Measurements from ENCODE around the gene SAP130.

The SAP130 gene

GRCh38 chr2:128069769-128070168 is 41.9 kb upstream of the SAP130 start:
- no peak overlapping the region for H2AFZ ChIP-seq (ENCODE audit: low read length)
- no peak overlapping the region for H3K4me3 ChIP-seq (ENCODE audit: low read length, poor library complexity, severe bottlenecking)
- H3K79me2 ChIP-seq (ENCODE audit: insufficient read depth, low read length): no peaks in the 10 kb centered on the region
- TF ChIP-seq EZH2phosphoT487 (IDR thresholded peaks at IDR 0.05; ENCODE audit: borderline replicate concordance) (no peak), CTCF (conservative IDR thresholded peaks at IDR 0.05; ENCODE audit: low read length) (no peak)
- H3K27me3 ChIP-seq (ENCODE audit: insufficient read depth, low read length, poor library complexity, severe bottlenecking): no peaks in the 10 kb centered on the region
- no peak overlapping the region for H3K9ac ChIP-seq (ENCODE audit: low read depth, low read length, poor library complexity, severe bottlenecking)
- no peaks in the 10 kb centered on the region for H3K36me3 ChIP-seq (ENCODE audit: insufficient read depth, low read length)
- H4K20me1 ChIP-seq (ENCODE audit: insufficient read depth, low read length, poor library complexity, severe bottlenecking): no peaks in the 10 kb centered on the region
- no peaks in the 10 kb centered on the region for H3K9me3 ChIP-seq (ENCODE audit: insufficient read depth, low read depth, low read length)
- H3K4me1 ChIP-seq (ENCODE audit: insufficient read depth, low read length, poor library complexity, severe bottlenecking): no peaks in the 10 kb centered on the region
- H3K9me2 ChIP-seq (replicated peaks; ENCODE audit: low read depth, low read length): no peaks in the 10 kb centered on the region
- H3F3A ChIP-seq (ENCODE audit: low read depth): no peaks in the 10 kb centered on the region
- no peak overlapping the region for H3K4me2 ChIP-seq (ENCODE audit: low read depth, low read length, poor library complexity, severe bottlenecking)

GRCh38 chr2:128064353-128064752 is 36.5 kb upstream of the SAP130 start:
- H3K9me2 ChIP-seq (replicated peaks; ENCODE audit: low read depth, low read length): no peaks in the 10 kb centered on the region
- no peaks in the 10 kb centered on the region for H4K20me1 ChIP-seq (ENCODE audit: insufficient read depth, low read length, poor library complexity, severe bottlenecking)
- H3F3A ChIP-seq (ENCODE audit: low read depth): no peaks in the 10 kb centered on the region
- H2AFZ ChIP-seq (ENCODE audit: low read length): no peak overlapping the region
- H3K4me2 ChIP-seq (ENCODE audit: low read depth, low read length, poor library complexity, severe bottlenecking): no peak overlapping the region
- no peaks in the 10 kb centered on the region for H3K79me2 ChIP-seq (ENCODE audit: insufficient read depth, low read length)
- no peaks in the 10 kb centered on the region for H3K4me1 ChIP-seq (ENCODE audit: insufficient read depth, low read length, poor library complexity, severe bottlenecking)
- no peak overlapping the region for H3K9ac ChIP-seq (ENCODE audit: low read depth, low read length, poor library complexity, severe bottlenecking)
- no peak overlapping the region for H3K4me3 ChIP-seq (ENCODE audit: low read length, poor library complexity, severe bottlenecking)
- no peaks in the 10 kb centered on the region for H3K36me3 ChIP-seq (ENCODE audit: insufficient read depth, low read length)
- no peaks in the 10 kb centered on the region for H3K27me3 ChIP-seq (ENCODE audit: insufficient read depth, low read length, poor library complexity, severe bottlenecking)
- TF ChIP-seq EZH2phosphoT487 (IDR thresholded peaks at IDR 0.05; ENCODE audit: borderline replicate concordance) (no peak), CTCF (conservative IDR thresholded peaks at IDR 0.05; ENCODE audit: low read length) (no peak)
- no peaks in the 10 kb centered on the region for H3K9me3 ChIP-seq (ENCODE audit: insufficient read depth, low read depth, low read length)

- no peak for TF ChIP-seq CTCF (conservative IDR thresholded peaks at IDR 0.05; ENCODE audit: low read length)
- TF ChIP-seq EZH2phosphoT487 (IDR thresholded peaks at IDR 0.05; ENCODE audit: borderline replicate concordance): no peak
Measured at GRCh38 chr2:128062571-128062970, 34.7 kb upstream of the SAP130 start.

More at GRCh38 chr2:128062571-128062970, 34.7 kb upstream of the SAP130 start:
- H3K4me3 ChIP-seq (ENCODE audit: low read length, poor library complexity, severe bottlenecking): no peak overlapping the region
- H3F3A ChIP-seq (ENCODE audit: low read depth): no peaks in the 10 kb centered on the region
- no peaks in the 10 kb centered on the region for H3K9me2 ChIP-seq (replicated peaks; ENCODE audit: low read depth, low read length)
- H3K9me3 ChIP-seq (ENCODE audit: insufficient read depth, low read depth, low read length): no peaks in the 10 kb centered on the region
- H3K79me2 ChIP-seq (ENCODE audit: insufficient read depth, low read length): no peaks in the 10 kb centered on the region
- H3K9ac ChIP-seq (ENCODE audit: low read depth, low read length, poor library complexity, severe bottlenecking): no peak overlapping the region
- no peaks in the 10 kb centered on the region for H3K36me3 ChIP-seq (ENCODE audit: insufficient read depth, low read length)
- no peaks in the 10 kb centered on the region for H4K20me1 ChIP-seq (ENCODE audit: insufficient read depth, low read length, poor library complexity, severe bottlenecking)
- H2AFZ ChIP-seq (ENCODE audit: low read length): no peak overlapping the region
- H3K27me3 ChIP-seq (ENCODE audit: insufficient read depth, low read length, poor library complexity, severe bottlenecking): no peaks in the 10 kb centered on the region
- H3K4me2 ChIP-seq (ENCODE audit: low read depth, low read length, poor library complexity, severe bottlenecking): no peak overlapping the region
- H3K4me1 ChIP-seq (ENCODE audit: insufficient read depth, low read length, poor library complexity, severe bottlenecking): no peaks in the 10 kb centered on the region
